GM19023 (cell line): ENCODE measurements around the gene DDR2.
A peak's percentile ranks its signal among the peaks of the same experiment; 100 is the strongest.
"Not testable (repeated sequence)": the region's sequence is repeated elsewhere in the genome, so short reads cannot be mapped to it uniquely, and the experiment has no call there.

Experiments used
- ATAC-seq: cut with Tn5 transposase; IDR thresholded peaks from one replicate; pipeline ENCODE4 v1.9.1; 2021; ENCODE audit warnings: mild to moderate bottlenecking, moderate library complexity; ENCODE audit not compliant: unreplicated experiment

DDR2 gene

DNA sequence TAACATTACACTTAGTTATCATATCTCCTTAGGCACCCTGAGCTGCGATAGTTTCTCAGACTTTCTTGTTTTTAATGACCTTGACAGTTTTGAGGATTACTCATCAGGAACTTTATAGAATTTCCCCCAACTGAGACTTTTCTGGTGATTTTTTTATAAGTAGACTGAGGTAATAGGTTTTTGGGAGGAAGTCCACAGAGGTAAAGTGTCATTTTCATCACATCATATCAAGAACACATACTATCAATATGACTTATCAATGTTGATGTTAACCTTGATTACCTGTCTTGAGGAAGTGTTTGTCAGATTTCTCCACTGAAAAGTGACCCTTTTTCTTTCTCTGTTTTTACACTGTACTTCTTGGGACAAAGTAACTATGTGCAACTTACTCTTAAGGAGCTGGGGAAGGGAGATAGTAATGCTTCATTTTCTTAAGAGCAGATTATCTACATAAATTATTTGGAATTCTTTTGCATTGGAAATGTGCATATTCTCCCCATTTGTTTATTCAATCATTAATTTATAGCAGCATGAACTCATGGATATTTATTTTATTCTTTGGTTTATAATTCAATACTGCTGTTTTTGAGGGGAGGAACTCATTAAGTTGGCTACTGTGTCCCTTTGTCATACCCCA is 85.4 kb downstream of the DDR2 start:
- ATAC-seq, result no peak

DNA sequence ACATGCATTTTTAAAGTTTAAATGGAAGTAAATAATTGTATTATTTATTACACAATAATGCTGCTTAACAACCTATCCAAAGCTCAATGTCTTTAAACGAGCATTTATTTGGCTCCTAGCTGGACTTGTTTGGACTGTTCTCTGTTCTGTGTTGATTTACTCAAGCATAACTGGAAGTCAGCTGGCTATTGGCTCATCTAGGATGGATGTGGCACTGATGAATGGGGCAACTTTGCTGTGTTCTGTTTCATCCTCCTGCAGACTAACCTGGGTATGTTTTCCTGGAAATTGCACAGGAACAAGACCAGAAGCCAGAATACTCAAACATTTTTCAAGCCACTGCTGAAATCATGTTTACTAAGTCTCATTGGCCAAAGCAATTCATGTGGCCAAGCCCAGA is 87.4 kb downstream of the DDR2 start:
- no peak for ATAC-seq

DNA sequence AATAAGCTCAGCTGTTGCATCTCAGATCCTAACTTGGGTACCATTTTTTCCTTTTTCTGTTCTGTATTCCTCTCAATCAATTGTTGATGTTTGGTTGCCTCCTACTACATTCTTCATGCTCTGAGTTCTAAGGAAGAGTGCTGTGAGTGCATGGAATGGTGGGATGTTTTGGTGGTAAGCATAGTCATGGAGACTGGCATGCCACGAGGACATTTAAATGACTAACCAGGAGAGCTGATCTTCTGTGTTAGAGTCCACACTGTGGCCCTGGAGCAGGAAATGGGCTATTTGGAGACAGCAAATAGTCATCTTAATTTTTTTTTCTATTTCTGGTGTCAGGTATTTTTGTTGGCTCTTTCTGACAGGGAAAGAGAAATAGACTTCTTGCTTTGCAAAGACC is 88.7 kb downstream of the DDR2 start:
- ATAC-seq, result no peak

DNA sequence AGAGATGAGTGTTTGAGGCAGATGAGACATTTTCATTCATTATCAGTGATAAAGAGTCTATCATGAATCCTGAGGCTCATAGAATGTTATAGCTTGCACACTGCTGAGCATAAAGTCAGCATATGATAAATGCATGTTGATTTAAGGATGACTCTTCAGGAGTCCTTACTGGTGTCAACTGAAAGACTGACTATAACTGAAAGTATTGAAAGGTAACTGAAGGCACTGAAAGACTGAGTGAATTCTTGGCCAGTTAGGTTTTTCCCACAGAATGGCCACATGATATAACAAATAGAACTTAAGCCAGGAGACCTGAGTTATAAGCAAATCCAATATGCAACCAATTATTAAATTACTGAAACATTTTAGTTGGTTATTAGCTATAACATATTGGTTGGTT is 89.2 kb downstream of the DDR2 start:
- no peak for ATAC-seq

- no peak for ATAC-seq
These were observed 89.8 kb downstream of the DDR2 start for GRCh38 chr1:162722036-162722435.

DNA sequence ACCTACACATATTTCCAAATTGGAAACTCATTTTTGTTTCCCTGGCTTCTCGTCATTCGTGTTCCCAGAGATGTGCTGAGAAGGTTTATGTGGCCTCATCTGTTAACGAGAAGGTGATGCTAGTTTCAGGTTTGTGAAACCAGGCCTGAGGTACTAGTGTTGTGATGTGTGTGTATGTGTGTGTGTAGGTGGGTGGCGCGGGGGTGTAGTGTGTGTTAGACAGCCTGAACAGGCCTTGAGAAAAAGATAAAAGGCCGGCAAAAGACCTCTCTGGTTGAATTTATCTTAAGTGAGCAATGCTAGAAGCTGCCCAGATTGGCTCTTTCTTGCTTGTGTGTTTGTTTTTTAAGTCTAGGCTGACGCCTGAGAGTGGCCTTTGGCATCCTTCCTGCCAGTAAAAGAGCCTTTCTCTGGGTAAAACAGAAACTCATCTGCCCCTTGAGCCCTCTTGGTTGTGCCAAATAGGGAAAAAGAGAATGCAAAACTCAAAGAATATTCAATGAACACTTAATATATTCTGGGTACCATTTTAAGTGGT is 92.4 kb downstream of the DDR2 start:
- ATAC-seq, result no peak

DNA sequence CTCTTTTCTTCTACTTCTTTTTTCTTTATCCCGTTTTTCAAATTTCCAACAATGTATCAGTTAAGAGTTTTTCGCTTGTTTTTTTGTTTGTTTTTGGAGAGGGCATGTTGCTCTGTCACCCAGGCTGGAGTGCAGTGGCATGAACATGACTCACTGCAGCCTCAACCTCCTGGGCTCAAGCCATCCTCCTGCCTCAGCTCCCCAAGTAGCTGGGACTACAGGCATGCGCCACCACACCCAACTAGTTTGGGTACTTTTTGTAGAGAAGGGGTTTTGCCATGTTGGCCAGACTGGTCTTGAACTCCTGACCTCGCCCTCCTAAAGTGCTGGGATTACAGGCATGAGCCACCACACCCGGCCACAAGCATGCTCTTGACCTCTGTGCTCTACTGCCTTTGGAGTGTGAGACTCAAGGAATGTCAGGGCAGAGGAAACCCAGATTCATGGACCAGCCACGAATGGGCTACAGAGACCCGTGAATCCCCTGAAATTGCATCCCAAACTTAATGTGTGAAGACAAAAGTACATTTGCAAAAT is 93.1 kb downstream of the DDR2 start:
- ATAC-seq, result no peak

GRCh38 chr1:162726555-162726954 is 94.3 kb downstream of the DDR2 start:
- no peak for ATAC-seq

DNA sequence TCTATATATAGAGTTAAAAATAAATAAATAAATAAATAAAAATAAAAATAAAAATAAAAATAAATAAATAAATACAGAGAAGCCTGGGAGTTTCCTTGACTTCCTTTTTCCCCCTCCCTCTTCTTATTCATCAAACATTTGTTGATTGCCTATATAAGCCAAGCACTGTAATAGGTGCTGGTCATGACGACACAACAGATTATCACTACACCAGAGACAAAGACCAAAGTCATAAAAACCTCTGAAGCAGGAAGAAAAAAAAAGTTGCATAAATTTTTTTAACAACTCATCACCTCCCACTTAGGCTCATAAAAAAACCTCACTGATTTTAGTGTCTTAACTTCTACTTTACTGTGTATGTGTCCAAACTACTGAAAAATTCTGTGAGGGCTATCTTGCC is 95.2 kb downstream of the DDR2 start:
- not testable (repeated sequence) for ATAC-seq

GRCh38 chr1:162728573-162728972 is 96.3 kb downstream of the DDR2 start:
- ATAC-seq, result no peak

DNA sequence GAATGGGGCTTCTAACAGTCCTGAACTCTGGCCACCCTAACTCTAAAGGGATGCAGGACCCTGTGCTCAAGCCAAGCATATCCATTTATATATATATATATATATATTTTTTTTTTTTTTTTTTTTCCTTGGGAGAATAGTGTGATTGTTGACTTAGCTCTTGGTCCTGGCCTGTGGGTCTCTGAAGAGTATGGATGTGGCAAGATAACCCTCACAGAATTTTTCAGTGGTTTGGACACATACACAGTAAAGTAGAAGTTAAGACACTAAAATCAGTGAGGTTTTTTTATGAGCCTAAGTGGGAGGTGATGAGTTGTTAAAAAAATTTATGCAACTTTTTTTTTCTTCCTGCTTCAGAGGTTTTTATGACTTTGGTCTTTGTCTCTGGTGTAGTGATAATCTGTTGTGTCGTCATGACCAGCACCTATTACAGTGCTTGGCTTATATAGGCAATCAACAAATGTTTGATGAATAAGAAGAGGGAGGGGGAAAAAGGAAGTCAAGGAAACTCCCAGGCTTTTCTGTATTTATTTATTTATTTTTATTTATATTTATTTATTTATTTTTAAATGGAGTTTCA is 97.0 kb downstream of the DDR2 start:
- ATAC-seq, result not testable (repeated sequence)

GRCh38 chr1:162732094-162732493 is 99.8 kb downstream of the DDR2 start:
- no peak for ATAC-seq

- no peak for ATAC-seq
These were observed 100.5 kb downstream of the DDR2 start for GRCh38 chr1:162732566-162733335.

GRCh38 chr1:162733336-162733590 is 101.0 kb downstream of the DDR2 start:
- ATAC-seq, result no peak

GRCh38 chr1:162734047-162734446 is 101.8 kb downstream of the DDR2 start:
- no peak for ATAC-seq

DNA sequence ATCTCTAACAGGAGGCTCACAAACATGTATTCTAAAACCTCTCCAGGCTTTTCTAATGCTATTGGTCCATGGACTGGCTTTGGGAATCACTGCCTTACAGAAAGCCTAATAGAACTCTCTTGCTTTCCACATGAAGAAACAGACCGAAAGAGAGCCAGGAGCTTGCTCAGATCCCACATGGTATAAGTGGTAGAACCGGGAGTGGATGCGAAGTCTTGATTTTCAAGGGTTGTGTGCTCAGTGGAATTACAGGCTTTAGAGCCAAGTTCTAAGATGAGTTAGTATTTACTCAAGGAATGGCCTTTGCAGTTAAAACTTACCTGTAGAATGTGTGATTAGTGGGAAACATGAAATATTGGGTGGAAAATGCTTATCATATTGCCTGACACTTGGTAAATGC is 103.9 kb downstream of the DDR2 start:
- no peak for ATAC-seq

- ATAC-seq, result peak; percentile 77
These were observed 104.4 kb downstream of the DDR2 start for GRCh38 chr1:162736633-162737067.

DNA sequence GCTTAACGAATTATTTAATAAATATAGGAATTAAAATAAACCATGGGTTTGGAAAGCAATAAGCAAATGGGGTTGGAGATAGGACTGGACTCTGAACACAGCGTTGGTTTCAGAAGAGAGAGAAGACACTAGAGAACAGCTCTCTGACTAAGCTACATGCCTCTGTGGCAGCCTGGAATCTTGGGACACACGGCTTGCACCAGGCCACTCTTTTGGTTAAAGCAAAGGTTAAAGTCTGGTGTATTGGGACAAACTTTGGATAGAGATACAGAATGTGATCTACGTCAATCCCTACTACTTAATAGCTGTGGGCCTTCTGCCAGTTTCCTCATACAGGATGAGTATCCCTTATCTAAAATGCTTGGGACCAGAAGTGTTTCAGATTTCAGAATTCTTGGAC is 108.5 kb downstream of the DDR2 start:
- no peak for ATAC-seq

- no peak for ATAC-seq
These were observed 109.3 kb downstream of the DDR2 start for GRCh38 chr1:162741574-162741973.

- ATAC-seq, result not testable (repeated sequence)
These were observed 114.1 kb downstream of the DDR2 start for GRCh38 chr1:162746264-162746942.

- ATAC-seq, result no peak
These were observed 120.9 kb downstream of the DDR2 start for GRCh38 chr1:162753001-162753658.
